Measurements from ENCODE around the gene TEAD2. TPM values are rescaled to one million over a fixed set of nuclear protein-coding genes. Genes with fewer than 3 reads are reported as not detected.
A peak's percentile ranks its signal among the peaks of the same experiment; 100 is the strongest.

Gene TEAD2
- total and polyA plus RNA-seq, 9 of the 15 experiments (the other 6 are each of a cell fraction or from before 2014, with no cell fraction given), result 1.6 to 27.0 (median 13.9) TPM

DNA sequence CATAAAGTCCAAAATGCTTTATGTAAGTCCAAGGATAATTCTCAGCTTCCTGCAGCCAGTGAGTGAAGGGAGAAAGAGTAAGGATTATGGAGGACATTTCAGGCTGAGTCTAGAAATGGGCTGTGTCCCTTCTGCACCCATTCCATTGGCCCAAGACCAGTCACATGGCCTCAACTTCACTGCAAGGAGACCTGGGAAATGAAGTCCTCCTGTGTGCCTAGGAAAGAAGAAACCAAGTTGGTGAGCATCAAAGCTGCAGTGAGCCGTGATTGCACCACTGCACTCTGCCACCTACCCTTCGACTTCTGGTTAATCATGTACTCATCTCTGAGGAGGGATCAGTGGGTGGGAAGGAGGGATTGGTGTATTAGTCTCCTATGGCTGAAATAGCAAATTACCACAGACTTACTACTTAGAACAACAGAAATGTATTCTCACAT, 30.6 kb downstream of the TEAD2 start (continued):
- TF ChIP-seq, protein P1, sequence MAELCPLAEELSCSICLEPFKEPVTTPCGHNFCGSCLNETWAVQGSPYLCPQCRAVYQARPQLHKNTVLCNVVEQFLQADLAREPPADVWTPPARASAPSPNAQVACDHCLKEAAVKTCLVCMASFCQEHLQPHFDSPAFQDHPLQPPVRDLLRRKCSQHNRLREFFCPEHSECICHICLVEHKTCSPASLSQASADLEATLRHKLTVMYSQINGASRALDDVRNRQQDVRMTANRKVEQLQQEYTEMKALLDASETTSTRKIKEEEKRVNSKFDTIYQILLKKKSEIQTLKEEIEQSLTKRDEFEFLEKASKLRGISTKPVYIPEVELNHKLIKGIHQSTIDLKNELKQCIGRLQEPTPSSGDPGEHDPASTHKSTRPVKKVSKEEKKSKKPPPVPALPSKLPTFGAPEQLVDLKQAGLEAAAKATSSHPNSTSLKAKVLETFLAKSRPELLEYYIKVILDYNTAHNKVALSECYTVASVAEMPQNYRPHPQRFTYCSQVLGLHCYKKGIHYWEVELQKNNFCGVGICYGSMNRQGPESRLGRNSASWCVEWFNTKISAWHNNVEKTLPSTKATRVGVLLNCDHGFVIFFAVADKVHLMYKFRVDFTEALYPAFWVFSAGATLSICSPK (IDR thresholded peaks at IDR 0.05; ENCODE audit: borderline replicate concordance), result no peak
- no peak for TF ChIP-seq ZNF551 (CRISPR knock-in tag; IDR thresholded peaks at IDR 0.05)
- no peak for TF ChIP-seq SPI1 (IDR thresholded peaks at IDR 0.05; ENCODE audit: borderline replicate concordance, low read depth, low read length)
- TF ChIP-seq PHF21A (IDR thresholded peaks at IDR 0.05; ENCODE audit: borderline replicate concordance, low read depth), result no peak
- no peak for TF ChIP-seq TAF9B (IDR thresholded peaks at IDR 0.05; ENCODE audit: partially characterized antibody)
- TF ChIP-seq HIVEP1 (CRISPR knock-in tag; IDR thresholded peaks at IDR 0.05), result no peak
- TF ChIP-seq CREM (IDR thresholded peaks at IDR 0.05; ENCODE audit: low read depth), result peak; percentile 48; the same call in 1 of the 2 replicates
- no peak for TF ChIP-seq HMG20A (CRISPR knock-in tag; conservative IDR thresholded peaks at IDR 0.05)
- TF ChIP-seq, protein P2, sequence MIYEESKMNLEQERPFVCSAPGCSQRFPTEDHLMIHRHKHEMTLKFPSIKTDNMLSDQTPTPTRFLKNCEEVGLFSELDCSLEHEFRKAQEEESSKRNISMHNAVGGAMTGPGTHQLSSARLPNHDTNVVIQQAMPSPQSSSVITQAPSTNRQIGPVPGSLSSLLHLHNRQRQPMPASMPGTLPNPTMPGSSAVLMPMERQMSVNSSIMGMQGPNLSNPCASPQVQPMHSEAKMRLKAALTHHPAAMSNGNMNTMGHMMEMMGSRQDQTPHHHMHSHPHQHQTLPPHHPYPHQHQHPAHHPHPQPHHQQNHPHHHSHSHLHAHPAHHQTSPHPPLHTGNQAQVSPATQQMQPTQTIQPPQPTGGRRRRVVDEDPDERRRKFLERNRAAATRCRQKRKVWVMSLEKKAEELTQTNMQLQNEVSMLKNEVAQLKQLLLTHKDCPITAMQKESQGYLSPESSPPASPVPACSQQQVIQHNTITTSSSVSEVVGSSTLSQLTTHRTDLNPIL (CRISPR knock-in tag; IDR thresholded peaks at IDR 0.05), result no peak
- no peak for TF ChIP-seq CREBBP (IDR thresholded peaks at IDR 0.05; ENCODE audit: low read depth, low read length)
- TF ChIP-seq, protein P3, sequence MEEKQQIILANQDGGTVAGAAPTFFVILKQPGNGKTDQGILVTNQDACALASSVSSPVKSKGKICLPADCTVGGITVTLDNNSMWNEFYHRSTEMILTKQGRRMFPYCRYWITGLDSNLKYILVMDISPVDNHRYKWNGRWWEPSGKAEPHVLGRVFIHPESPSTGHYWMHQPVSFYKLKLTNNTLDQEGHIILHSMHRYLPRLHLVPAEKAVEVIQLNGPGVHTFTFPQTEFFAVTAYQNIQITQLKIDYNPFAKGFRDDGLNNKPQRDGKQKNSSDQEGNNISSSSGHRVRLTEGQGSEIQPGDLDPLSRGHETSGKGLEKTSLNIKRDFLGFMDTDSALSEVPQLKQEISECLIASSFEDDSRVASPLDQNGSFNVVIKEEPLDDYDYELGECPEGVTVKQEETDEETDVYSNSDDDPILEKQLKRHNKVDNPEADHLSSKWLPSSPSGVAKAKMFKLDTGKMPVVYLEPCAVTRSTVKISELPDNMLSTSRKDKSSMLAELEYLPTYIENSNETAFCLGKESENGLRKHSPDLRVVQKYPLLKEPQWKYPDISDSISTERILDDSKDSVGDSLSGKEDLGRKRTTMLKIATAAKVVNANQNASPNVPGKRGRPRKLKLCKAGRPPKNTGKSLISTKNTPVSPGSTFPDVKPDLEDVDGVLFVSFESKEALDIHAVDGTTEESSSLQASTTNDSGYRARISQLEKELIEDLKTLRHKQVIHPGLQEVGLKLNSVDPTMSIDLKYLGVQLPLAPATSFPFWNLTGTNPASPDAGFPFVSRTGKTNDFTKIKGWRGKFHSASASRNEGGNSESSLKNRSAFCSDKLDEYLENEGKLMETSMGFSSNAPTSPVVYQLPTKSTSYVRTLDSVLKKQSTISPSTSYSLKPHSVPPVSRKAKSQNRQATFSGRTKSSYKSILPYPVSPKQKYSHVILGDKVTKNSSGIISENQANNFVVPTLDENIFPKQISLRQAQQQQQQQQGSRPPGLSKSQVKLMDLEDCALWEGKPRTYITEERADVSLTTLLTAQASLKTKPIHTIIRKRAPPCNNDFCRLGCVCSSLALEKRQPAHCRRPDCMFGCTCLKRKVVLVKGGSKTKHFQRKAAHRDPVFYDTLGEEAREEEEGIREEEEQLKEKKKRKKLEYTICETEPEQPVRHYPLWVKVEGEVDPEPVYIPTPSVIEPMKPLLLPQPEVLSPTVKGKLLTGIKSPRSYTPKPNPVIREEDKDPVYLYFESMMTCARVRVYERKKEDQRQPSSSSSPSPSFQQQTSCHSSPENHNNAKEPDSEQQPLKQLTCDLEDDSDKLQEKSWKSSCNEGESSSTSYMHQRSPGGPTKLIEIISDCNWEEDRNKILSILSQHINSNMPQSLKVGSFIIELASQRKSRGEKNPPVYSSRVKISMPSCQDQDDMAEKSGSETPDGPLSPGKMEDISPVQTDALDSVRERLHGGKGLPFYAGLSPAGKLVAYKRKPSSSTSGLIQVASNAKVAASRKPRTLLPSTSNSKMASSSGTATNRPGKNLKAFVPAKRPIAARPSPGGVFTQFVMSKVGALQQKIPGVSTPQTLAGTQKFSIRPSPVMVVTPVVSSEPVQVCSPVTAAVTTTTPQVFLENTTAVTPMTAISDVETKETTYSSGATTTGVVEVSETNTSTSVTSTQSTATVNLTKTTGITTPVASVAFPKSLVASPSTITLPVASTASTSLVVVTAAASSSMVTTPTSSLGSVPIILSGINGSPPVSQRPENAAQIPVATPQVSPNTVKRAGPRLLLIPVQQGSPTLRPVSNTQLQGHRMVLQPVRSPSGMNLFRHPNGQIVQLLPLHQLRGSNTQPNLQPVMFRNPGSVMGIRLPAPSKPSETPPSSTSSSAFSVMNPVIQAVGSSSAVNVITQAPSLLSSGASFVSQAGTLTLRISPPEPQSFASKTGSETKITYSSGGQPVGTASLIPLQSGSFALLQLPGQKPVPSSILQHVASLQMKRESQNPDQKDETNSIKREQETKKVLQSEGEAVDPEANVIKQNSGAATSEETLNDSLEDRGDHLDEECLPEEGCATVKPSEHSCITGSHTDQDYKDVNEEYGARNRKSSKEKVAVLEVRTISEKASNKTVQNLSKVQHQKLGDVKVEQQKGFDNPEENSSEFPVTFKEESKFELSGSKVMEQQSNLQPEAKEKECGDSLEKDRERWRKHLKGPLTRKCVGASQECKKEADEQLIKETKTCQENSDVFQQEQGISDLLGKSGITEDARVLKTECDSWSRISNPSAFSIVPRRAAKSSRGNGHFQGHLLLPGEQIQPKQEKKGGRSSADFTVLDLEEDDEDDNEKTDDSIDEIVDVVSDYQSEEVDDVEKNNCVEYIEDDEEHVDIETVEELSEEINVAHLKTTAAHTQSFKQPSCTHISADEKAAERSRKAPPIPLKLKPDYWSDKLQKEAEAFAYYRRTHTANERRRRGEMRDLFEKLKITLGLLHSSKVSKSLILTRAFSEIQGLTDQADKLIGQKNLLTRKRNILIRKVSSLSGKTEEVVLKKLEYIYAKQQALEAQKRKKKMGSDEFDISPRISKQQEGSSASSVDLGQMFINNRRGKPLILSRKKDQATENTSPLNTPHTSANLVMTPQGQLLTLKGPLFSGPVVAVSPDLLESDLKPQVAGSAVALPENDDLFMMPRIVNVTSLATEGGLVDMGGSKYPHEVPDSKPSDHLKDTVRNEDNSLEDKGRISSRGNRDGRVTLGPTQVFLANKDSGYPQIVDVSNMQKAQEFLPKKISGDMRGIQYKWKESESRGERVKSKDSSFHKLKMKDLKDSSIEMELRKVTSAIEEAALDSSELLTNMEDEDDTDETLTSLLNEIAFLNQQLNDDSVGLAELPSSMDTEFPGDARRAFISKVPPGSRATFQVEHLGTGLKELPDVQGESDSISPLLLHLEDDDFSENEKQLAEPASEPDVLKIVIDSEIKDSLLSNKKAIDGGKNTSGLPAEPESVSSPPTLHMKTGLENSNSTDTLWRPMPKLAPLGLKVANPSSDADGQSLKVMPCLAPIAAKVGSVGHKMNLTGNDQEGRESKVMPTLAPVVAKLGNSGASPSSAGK (IDR thresholded peaks at IDR 0.05), result no peak
- TF ChIP-seq, protein P4, sequence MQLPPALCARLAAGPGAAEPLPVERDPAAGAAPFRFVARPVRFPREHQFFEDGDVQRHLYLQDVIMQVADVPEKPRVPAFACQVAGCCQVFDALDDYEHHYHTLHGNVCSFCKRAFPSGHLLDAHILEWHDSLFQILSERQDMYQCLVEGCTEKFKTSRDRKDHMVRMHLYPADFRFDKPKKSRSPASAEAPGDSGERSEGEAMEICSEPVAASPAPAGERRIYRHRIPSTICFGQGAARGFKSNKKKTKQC (CRISPR knock-in tag; IDR thresholded peaks at IDR 0.05), result no peak
- peak; percentile 91 for TF ChIP-seq HCFC1 (IDR thresholded peaks at IDR 0.05; ENCODE audit: low read depth, low read length)

All from K562 (cell line).